HT1080 (cell line): ENCODE measurements around the gene EXOC6B. TPM values are rescaled to one million over a fixed set of nuclear protein-coding genes. Genes with fewer than 3 reads are reported as not detected.
A peak's percentile ranks its signal among the peaks of the same experiment; 100 is the strongest.
"Not testable (repeated sequence)": the region's sequence is repeated elsewhere in the genome, so short reads cannot be mapped to it uniquely, and the experiment has no call there.

ENCODE experiments used
- DNase-seq: peaks from one replicate; pipeline ENCODE4 v3.0.0-alpha.2; 2015; ENCODE audit warnings: low read depth
- total RNA-seq: library from RNA; depleted of rRNA; stranded (reverse); fragments of >200 nt; shearing (Covaris generic); gene quantifications from 2 replicates; pipeline ENCODE4 v1.2.3, GENCODE V29; 2014

The EXOC6B gene
- total RNA-seq, 1 experiment from 2014 or later = 6.8 TPM

- no peak for DNase-seq
Observed at GRCh38 chr2:72613931-72614330, 211.9 kb downstream of the EXOC6B start.

GRCh38 chr2:72612614-72613160 is 213.1 kb downstream of the EXOC6B start:
- no peak for DNase-seq

GRCh38 chr2:72607189-72607588 is 218.6 kb downstream of the EXOC6B start:
- DNase-seq = no peak

- DNase-seq = no peak
Observed at GRCh38 chr2:72605836-72606442, 219.9 kb downstream of the EXOC6B start.

GRCh38 chr2:72604468-72604867 is 221.4 kb downstream of the EXOC6B start:
- no peak for DNase-seq

GRCh38 chr2:72603481-72603880 is 222.4 kb downstream of the EXOC6B start:
- peak; percentile 6 for DNase-seq

- DNase-seq = no peak
Observed at GRCh38 chr2:72602711-72603110, 223.1 kb downstream of the EXOC6B start.

- no peak for DNase-seq
Observed at GRCh38 chr2:72602095-72602494, 223.7 kb downstream of the EXOC6B start.

- DNase-seq = not testable (repeated sequence)
Observed at GRCh38 chr2:72583836-72584235, 242.0 kb downstream of the EXOC6B start.

GRCh38 chr2:72583376-72583775 is 242.5 kb downstream of the EXOC6B start:
- no peak for DNase-seq

- no peak for DNase-seq
Observed at GRCh38 chr2:72581560-72582181, 244.2 kb downstream of the EXOC6B start.

- DNase-seq = peak; percentile 34
Observed at GRCh38 chr2:72579591-72580180, 246.1 kb downstream of the EXOC6B start.

- DNase-seq = no peak
Observed at GRCh38 chr2:72576861-72577260, 249.0 kb downstream of the EXOC6B start.

- DNase-seq = no peak
Observed at GRCh38 chr2:72576459-72576858, 249.4 kb downstream of the EXOC6B start.

- DNase-seq = no peak
Observed at GRCh38 chr2:72574886-72575285, 250.9 kb downstream of the EXOC6B start.

- no peak for DNase-seq
Observed at GRCh38 chr2:72573232-72573631, 252.6 kb downstream of the EXOC6B start.

GRCh38 chr2:72572501-72572900 is 253.3 kb downstream of the EXOC6B start:
- no peak for DNase-seq

- no peak for DNase-seq
Observed at GRCh38 chr2:72570413-72570812, 255.4 kb downstream of the EXOC6B start.

- no peak for DNase-seq
Observed at GRCh38 chr2:72562451-72563153, 263.2 kb downstream of the EXOC6B start.

- peak; percentile 59 for DNase-seq
Observed at GRCh38 chr2:72561621-72562318, 264.1 kb downstream of the EXOC6B start.

- no peak for DNase-seq
Observed at GRCh38 chr2:72555943-72556342, 269.9 kb downstream of the EXOC6B start.
